ENCODE data around the gene MAGI2.

MAGI2 gene

GRCh38 chr7:78140109-78140508 lies 1313.4 kb downstream of the MAGI2 start:
- DNase-seq (ENCODE audit: low spot score) = no peak

GRCh38 chr7:78139335-78139734 lies 1314.1 kb downstream of the MAGI2 start:
- no peak for DNase-seq (ENCODE audit: low spot score)

DNA sequence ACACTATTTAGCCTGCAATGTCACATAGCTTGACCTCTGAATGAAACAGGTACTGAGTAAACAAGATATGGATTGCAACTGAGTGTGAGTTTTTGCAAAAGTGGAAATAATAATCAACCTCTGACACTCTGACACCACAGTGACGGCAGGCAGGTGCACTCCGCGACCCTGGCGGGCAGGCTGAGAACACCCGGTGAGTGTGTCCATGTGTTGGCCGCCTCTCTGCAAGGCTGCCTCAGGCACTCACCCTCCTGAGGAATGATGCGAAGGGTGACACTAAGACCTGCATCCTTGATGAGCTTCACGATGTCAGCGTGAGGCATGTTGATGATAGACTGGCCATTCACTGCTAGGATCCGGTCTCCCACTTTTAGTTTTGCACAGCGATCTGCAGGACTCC lies 1318.7 kb downstream of the MAGI2 start:
- no peak for DNase-seq (ENCODE audit: low spot score)

GRCh38 chr7:78134256-78134655 lies 1319.2 kb downstream of the MAGI2 start:
- peak; percentile 6 for DNase-seq (ENCODE audit: low spot score)

- no peak for DNase-seq (ENCODE audit: low spot score)
Measured at GRCh38 chr7:78130446-78131215, 1322.8 kb downstream of the MAGI2 start.

DNA sequence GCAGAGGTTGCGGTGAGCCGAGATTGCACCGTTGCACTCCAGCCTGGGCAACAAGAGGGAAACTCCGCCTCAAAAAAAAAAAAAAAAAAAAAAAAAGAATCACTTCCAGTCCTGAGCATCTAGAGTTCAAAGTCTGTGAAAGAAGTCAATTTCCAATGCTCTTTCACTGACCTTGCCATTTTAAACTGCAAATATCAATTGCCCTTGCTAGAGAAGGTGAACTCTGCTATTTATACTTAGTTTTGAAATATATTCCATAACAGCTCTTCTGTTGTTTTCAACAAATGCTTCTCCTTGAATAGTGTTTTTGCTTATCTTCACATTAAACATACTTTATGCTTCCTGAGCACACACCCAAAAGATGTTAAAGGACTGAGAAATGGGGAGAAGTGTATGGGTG lies 1323.6 kb downstream of the MAGI2 start:
- no peak for DNase-seq (ENCODE audit: low spot score)

DNA sequence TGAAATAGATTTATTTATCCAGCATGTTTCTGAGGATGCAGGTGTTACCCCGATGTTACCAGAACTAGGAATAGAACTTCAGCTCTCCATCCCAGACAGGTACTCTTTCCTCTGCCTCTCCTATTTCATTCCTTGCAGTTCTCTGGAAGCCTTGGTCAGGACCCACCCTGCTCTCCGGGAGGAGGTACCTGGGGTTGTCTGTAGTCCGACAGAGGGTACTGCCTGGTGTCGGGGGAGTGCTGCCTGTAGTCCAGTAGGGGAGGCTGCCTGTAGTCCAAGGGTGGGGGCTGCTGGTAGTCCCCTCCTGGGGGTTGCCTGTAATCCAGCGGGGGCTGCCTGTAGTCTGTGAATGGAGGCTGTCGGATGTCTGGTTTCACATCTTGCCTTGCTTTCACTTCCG lies 1326.5 kb downstream of the MAGI2 start:
- DNase-seq (ENCODE audit: low spot score) = no peak

- DNase-seq (ENCODE audit: low spot score) = no peak
Measured at GRCh38 chr7:78125884-78126283, 1327.6 kb downstream of the MAGI2 start.

DNA sequence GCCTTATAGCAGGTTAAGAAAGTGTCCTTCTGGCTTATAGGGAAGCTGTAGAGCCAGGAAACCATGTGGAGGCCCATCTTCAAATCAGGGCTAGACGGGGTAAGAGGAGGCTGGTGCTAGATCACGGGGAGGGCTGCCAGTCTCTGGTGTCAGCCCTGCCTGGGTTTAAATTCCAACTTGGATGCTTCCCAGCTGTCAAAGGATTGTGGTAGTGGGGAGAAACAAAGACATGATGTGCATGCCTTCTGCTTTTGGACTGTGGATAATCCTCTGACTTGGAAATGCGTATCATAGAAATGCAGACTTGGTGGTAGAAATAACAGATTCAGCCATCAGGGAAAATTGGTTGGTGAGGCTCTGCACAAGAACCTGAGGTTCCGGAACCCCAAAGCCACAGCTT lies 1329.3 kb downstream of the MAGI2 start:
- DNase-seq (ENCODE audit: low spot score) = no peak

DNA sequence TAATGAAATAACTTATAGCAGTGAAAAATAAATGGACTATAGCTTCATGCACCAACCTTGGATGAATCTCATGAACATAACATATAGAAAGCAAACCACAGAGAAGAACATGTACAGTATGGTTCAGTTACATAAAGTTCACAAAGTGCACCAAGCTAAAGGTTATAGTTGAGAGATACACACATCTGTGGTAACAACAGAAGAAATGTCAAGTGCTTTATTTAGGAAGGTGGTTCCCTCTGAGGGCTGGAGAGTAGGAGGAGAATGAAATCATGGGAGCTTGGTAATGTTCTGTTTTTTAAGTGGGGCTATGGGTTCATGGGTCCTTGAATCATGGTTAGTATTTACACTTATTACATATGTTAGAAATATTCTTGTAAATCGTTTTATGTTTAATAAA lies 1331.6 kb downstream of the MAGI2 start:
- DNase-seq (ENCODE audit: low spot score) = no peak

DNA sequence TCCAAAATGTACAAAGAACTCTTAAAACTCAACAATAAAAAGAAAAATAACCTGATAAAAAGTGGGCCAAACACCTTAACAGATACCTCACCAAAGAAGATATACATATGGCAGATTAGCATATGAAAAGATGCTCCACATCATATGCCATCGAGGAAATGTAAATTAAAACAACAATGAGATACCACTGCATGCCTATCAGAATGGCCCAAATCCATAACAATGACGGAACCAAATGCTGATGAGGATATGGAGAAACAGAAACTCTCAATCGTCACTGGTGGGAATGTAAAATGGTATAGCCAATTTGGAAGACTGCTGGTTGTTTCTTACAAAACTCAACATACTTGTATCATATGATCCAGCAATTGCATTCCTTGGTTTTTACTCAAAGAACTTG lies 1335.0 kb downstream of the MAGI2 start:
- no peak for DNase-seq (ENCODE audit: low spot score)

- DNase-seq (ENCODE audit: low spot score) = no peak
Measured at GRCh38 chr7:78115876-78116275, 1337.6 kb downstream of the MAGI2 start.

DNA sequence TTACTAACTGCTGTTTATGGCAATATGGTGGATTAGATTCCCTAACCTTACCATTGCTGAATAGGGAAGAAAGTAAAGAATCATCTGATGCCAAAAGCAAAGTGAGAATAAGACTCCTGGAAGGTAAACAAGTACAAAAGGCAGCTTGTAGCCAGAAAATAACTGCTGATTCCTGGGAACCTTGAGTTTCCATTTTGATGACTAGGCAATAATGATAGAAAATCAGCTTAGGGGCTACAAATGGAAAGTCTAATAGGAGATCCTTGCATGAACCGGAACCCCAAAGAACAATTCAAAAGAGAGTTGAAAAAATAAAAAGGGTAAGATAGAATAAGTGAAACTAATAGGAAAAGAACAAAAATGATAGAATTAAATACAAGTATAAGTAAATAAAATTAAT lies 1338.5 kb downstream of the MAGI2 start:
- DNase-seq (ENCODE audit: low spot score) = no peak

- DNase-seq (ENCODE audit: low spot score) = no peak
Measured at GRCh38 chr7:78112488-78112887, 1341.0 kb downstream of the MAGI2 start.

- no peak for DNase-seq (ENCODE audit: low spot score)
Measured at GRCh38 chr7:78111386-78111785, 1342.1 kb downstream of the MAGI2 start.

- no peak for DNase-seq (ENCODE audit: low spot score)
Measured at GRCh38 chr7:78103475-78103874, 1350.0 kb downstream of the MAGI2 start.

DNA sequence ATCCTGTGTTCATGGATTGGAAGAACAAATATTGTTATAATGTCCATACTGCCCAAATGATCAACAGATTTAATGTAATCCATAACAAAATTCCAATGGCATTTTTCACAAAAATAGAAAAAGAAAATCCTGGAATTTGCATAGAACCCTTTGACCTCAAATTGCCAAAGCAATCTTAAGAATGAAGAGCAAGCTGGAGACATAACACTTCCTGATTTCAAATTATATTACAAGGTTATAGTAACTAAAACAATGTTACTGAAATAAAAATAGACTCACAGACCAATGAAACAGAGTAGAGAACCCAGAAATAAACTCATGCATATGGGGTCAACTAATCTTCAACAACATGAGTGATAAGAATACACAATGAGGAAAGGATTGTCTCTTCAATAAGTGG lies 1352.4 kb downstream of the MAGI2 start:
- no peak for DNase-seq (ENCODE audit: low spot score)

- DNase-seq (ENCODE audit: low spot score) = no peak
Measured at GRCh38 chr7:78099715-78100394, 1353.6 kb downstream of the MAGI2 start.

DNA sequence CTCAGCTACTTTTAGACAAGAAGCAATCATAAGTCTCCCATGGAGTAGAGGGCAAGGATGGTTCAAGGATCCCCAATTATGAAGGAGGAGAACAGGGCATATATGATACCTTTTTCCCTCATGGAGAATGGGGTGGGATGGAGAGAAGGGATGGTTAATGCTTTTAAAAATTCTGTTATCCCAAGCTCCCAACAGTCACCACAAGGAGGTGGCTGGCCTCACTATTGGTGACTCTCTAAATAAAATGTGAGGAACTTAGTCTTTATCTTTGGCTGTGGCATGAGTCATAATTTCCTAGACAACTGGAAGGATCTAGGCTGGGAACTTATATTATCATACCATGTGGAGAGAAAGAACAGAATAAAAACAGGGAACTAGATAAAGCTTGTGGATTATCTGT lies 1357.9 kb downstream of the MAGI2 start:
- no peak for DNase-seq (ENCODE audit: low spot score)

DNA sequence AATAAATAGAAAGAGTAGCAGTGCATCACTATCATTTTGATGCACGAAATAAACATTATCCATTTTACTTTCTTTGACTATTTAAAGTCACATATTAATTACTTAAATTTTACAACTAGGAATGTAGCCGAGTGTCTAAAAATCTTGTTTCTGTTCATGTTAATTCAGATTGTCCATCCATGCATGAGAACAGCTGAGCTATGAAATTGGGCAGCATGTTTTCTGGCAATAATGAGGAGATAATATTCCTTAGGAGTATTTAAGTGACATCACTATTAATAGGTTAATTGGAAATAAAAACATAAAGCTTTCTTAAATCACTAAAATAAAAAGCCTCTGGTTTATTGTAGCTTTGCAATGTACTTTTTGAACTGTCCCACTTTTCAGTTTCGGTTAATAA lies 1361.1 kb downstream of the MAGI2 start:
- DNase-seq (ENCODE audit: low spot score) = no peak

DNA sequence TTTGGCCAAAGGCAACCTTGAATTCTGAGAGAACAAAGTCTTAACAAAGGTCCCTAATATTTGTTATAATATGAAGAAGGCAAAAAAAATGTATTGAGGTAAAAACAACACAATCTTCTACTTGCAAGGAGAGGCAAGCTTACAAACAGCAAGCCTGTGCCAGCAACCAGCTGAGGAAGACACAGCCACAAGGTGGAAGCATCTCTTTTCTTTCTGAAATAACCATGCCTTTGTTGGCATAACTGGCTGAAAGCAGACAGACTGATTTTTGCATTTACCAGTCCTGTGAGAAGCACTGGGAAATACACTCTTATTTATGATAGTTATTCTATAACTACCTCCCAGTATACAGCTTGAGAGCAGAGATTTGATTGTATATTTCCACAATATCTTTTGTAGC lies 1362.9 kb downstream of the MAGI2 start:
- no peak for DNase-seq (ENCODE audit: low spot score)

GRCh38 chr7:78083476-78084120 lies 1369.9 kb downstream of the MAGI2 start:
- no peak for DNase-seq (ENCODE audit: low spot score)

DNA sequence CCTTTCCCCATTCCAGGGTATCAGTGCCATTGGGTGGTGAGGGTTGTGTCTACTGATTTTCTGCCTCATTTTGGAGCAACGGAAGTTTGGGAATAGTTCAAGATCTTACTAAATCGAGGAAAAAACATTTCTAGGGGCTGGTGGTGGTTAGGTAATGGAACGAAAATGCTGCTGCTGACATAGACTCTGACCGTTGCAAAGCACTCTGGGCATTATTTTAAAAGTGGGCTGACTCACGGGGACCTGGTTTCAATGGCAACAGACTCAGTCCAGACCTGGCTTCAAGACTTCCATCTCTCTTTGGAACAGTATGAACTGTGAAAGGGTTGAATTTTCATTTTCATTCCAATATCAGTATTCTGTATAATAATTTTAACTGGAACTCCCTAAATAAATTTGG lies 1370.9 kb downstream of the MAGI2 start:
- no peak for DNase-seq (ENCODE audit: low spot score)

Measured in activated CD4-positive, alpha-beta T cell treated with anti-CD3 and anti-CD28 coated beads, Interleukin-2, Interleukin-4, amounts not matched to agents 100 ng/mL and 50 ng/mL, durations not matched to agents 16 hours and 8 hours (primary cell).